HG03354 (cell line): ENCODE results near the gene CLBA1.

ENCODE experiments used
- ATAC-seq: cut with Tn5 transposase; IDR thresholded peaks from one replicate; pipeline ENCODE4 v1.9.1; 2021; ENCODE audit warnings: mild to moderate bottlenecking; ENCODE audit not compliant: unreplicated experiment, poor library complexity, severe bottlenecking

Gene CLBA1

GRCh38 chr14:104993808-104994591 lies 8.4 kb downstream of the CLBA1 start:
- ATAC-seq, result no peak

DNA sequence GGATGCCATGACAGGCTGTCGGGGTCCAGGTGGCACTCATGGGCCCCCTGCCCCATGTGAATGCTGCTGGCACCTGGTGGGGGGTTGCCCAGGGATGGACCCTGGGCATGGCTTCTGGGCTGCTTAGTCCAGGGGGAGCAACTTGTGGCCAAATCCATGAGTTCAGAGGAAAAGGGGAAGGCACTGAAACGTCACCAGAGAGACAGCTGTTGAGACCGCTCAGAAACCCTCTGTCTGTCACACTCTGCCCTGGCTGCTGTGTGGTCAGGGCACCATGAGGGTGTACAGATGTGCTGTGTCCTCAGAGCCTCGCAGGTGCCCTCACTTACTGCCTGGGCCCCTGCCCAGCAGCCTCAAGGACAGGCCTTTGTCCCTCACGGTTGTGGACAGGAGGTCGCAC lies 9.4 kb downstream of the CLBA1 start:
- ATAC-seq, result no peak

- ATAC-seq, result no peak
Measured at GRCh38 chr14:104996032-104996431, 10.4 kb downstream of the CLBA1 start.

DNA sequence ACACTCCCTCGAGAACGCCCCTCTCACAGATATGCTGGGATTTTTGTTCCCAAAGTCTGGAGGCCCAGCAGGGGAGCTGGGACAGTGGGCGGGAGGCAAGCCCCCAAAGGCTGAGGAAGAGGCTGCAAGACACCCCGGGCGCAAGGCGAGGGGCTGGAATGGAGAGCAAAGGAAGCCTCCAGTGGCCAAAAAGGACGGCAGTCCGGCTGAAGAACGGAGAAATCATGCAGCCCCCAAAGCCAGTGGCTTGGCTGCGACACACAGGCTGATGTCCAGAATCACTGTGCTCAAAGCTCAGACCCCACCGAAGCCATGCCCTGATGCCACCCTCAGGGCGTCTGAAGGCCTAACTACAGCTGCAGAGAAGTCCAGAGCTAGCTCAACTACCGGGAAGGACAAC lies 10.9 kb downstream of the CLBA1 start:
- ATAC-seq, result no peak

DNA sequence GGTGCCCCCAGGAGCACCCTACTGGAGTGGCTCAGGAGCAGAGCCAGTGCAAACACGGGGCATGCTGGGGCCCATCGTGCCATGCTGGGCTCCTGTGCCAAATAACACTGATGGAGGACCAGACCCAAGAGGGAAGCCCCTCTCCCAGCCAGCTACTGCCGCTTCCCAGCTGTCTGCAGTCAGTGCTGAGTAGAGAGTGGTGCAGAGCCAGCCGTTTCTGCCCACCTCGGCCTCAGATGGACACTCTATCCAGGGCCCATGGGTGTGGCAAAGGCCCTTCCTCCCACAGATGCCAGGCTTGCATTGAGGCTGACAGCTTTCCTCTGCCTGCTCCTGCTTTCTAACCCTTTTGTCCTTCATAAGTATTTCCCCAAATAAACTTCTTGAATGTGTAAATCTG lies 13.2 kb downstream of the CLBA1 start:
- ATAC-seq, result no peak

DNA sequence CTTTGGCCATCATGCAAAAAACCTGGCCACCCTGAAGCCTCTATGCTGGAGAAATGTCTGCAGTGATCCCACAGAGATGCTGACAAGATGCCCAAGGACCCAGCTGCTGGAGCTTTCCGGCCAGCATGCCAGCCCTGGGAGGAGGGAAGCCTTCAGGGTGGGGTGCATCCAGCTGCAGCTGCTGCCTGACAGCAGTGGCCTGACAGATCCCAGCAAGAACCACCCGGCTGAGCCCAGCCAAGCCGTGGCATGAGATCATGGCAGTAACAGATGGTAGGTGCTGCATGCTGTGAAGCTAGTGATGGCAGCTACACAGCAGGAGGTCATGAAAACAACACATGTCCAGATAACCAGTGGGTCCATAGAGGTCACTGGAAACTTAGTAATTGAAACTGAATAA lies 13.8 kb downstream of the CLBA1 start:
- ATAC-seq, result no peak

DNA sequence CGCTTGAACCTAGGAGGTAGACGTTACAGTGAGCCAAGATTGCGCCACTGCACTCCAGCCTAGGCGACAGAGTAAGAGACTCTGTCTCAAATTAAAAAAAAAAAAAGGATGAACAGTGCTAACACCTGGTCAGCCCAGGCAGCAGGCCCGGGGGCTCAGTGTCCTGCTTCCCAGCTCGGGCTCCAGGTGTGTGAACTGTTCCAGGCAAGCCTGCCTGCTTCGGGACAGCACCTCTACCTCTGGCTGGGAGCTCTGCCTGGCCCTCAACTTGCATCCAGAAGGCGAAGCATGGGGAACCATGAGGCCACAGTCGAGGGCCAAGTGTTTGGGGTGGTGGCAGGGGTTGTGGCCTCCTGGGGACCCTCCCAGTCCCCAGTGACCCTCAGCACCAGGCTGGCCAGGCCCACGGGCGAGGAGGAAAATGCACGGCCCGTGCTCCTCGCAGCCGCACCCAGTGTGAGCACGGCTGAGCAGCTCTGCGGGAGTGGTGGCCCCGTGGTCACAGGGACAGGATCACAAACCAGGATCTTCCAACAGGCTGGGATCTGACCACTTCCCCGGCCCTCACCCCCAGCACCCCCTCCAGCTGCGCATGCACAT lies 19.8 kb downstream of the CLBA1 start:
- no peak for ATAC-seq

DNA sequence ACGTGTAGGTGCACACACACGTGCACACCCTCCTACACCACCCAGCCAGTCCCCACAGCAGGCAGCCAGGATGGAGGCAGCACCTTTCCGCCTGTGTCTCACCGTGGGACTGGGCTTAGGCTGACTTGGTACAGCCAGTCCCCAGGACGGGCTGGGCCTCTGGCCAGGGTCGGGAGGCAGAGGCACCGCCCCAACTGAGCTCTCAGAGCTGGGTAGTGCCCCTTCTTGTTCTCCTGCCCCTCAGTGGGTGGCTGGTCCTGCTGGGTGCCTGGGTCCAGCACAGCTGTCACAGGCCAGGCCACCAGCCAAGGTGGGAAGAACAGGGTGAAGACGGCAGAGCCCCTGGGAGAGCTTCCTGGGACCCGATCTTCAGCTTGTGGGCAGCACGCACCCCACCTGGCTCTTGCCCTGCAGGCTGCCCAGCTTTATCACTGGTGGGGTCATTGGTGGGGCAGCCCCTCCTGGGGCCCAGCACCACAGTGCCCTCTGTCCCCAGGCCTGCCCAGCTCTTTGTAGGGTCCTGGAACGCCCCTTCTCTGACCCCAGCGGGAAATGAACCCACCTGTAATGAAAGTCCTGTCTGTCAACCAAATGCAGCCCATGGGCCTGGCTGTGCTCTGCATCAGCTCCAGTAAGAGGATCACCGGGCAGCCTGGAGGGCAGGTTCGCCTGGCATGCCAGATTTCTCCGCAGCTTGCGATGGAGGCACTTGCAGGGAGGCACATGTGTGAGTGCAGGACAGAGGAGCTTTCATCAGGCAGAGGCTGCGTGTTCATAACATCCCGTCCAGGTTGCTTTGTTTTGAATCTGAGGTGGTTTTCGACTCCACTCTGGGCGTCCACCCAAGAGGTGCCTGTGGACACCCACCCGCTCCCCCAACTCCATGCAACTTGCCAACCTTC lies 20.6 kb downstream of the CLBA1 start:
- ATAC-seq, result no peak

GRCh38 chr14:105006831-105007592 lies 21.4 kb downstream of the CLBA1 start:
- no peak for ATAC-seq

DNA sequence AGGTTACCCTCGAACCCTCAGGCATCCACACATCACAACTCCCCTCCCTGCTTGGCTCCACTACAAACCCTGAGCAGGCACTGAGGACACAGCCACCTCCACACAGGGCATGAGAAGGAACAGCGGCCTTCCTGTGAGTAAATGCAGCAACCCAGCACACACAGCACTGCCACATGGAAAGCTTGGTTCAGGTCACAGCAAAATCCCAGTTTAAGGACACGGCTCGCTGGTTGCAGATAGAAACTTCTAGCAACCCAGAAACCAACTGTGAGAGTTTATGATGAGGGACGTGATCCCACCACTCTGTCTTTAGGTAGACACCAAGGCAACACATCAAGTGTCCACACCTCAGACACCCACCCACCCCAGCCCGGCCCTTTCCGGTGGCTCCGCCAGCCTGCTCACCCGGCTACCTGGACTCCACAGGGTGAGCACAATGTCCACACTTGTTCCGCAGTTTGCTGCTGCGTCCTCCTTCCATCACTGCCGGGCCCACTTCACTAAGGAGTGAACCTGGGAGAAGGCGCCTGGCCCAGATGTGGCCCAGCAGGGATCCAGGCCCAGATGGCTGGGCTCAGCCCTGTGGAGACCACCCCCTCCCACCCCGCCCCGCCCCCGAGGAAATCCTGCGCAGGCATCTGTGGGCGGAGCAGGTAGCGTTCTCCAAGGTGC lies 22.1 kb downstream of the CLBA1 start:
- no peak for ATAC-seq

DNA sequence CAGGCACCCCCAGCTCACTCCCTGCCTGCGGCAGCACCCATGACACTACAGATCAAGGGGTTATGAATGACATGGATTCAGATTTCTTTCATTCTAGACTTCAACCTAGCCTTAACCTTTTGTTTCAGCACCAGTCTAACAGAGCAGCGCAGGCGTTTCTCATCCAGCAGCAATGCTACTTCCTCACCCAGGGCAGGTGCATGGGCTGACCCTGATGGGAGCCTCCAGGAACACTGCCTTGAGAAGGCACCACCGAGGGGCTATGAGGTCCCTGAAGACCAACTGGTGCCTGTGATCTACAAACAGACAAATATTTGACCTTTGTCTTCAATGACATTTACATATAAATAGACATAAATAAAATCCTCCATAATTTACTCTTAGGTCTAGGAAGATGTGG lies 24.5 kb downstream of the CLBA1 start:
- ATAC-seq, result no peak

- ATAC-seq, result no peak
Measured at GRCh38 chr14:105010891-105011291, 25.3 kb downstream of the CLBA1 start.

GRCh38 chr14:105011312-105011990 lies 25.9 kb downstream of the CLBA1 start:
- ATAC-seq, result no peak

- no peak for ATAC-seq
Measured at GRCh38 chr14:105012171-105012985, 26.8 kb downstream of the CLBA1 start.

GRCh38 chr14:105013150-105013785 lies 27.7 kb downstream of the CLBA1 start:
- ATAC-seq, result no peak

GRCh38 chr14:105014032-105014431 lies 28.4 kb downstream of the CLBA1 start:
- no peak for ATAC-seq

- no peak for ATAC-seq
Measured at GRCh38 chr14:105014631-105015030, 29.0 kb downstream of the CLBA1 start.

DNA sequence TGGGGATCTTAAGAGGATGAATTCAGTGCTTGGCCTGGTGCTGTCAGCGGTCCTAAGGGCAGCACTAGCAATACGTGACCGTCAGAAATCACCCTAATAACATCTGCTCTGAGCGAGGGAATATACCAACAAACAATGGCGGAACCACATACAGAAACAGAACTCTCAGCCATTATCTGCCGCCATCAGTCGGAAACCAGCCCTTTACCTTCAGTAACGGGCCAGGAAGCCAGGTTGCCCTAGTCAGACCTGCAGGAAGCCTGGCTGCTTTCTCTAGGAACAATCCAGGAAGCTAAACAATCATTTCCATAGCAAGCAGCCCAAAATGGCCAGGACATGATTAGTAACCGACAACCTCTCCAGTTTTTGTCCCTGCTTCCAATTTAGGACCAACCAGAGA lies 29.7 kb downstream of the CLBA1 start:
- no peak for ATAC-seq
